H1 (cell line): ENCODE measurements around the gene TECTB. TPM values are rescaled to one million over a fixed set of nuclear protein-coding genes. Genes with fewer than 3 reads are reported as not detected.

Experiments used
- CTCF ChIA-PET: fragments of 300-600 bp; sonication (Branson Sonifier 250); formaldehyde crosslinking; loops from one replicate; lab custom pipeline; 2021; ENCODE audit not compliant: partially characterized antibody; lab: Charles Lee
- POLR2A ChIA-PET: fragments of 300-600 bp; sonication (Branson Sonifier 250); formaldehyde crosslinking; loops from one replicate; lab custom pipeline; 2021; ENCODE audit warnings: inconsistent platforms; ENCODE audit not compliant: partially characterized antibody; lab: Charles Lee
- DNase-seq, 2 experiments: peaks; one replicate each; pipeline versions ENCODE4 v3.0.0 to v3.0.0-alpha.2; 2010 to 2022; ENCODE audit warnings: low spot score in 2 of 2, low read depth in 1 of 2, mixed read lengths in 1 of 2
- FAIRE-seq: peaks from 2 replicates; lab custom pipeline; 2011; peaks lifted over from hg19 to GRCh38; lab: Jason Lieb, UNC
- H2AFZ ChIP-seq: 2 replicates; pipeline ENCODE4 v1.8.1; 2012; ENCODE audit warnings: low read length, inconsistent platforms
- H2AK5ac ChIP-seq: 2 replicates; pipeline ENCODE4 v1.6.1; 2013; ENCODE audit warnings: low read depth, low read length
- H2BK120ac ChIP-seq: replicated peaks from 2 replicates; pipeline ENCODE3; 2013; ENCODE audit warnings: low read depth, low read length, inconsistent platforms
- H2BK12ac ChIP-seq: 2 replicates; pipeline ENCODE4 v1.6.1; 2013; ENCODE audit warnings: low read depth, low read length
- H2BK15ac ChIP-seq: 2 replicates; pipeline ENCODE4 v1.6.1; 2013; ENCODE audit warnings: low read length
- H2BK20ac ChIP-seq: 2 replicates; pipeline ENCODE4 v1.6.1; 2013; ENCODE audit warnings: low read length
- H2BK5ac ChIP-seq: 2 replicates; pipeline ENCODE4 v1.6.1; 2013; ENCODE audit warnings: low read depth, low read length
- H3K14ac ChIP-seq: 2 replicates; pipeline ENCODE4 v1.6.1; 2013; ENCODE audit warnings: inconsistent platforms; ENCODE audit not compliant: insufficient read length
- H3K18ac ChIP-seq: 2 replicates; pipeline ENCODE4 v1.6.1; 2013; ENCODE audit warnings: low read length; ENCODE audit errors: extremely low read depth
- H3K23ac ChIP-seq: 2 replicates; pipeline ENCODE4 v1.6.1; 2013; ENCODE audit warnings: inconsistent platforms; ENCODE audit not compliant: insufficient read length
- H3K23me2 ChIP-seq: 2 replicates; pipeline ENCODE4 v1.6.1; 2013; ENCODE audit warnings: low read depth, low read length
- H3K27ac ChIP-seq: 2 replicates; pipeline ENCODE4 v1.6.1; 2011; ENCODE audit warnings: low read depth, low read length, inconsistent platforms
- H3K27me3 ChIP-seq, 4 experiments: replicated peaks in 1 of 4; 1 replicate in 1 of 4; 2 replicates in 3 of 4; pipeline versions ENCODE4 v1.6.1 to v1.8.1; 2011 to 2013; ENCODE audit warnings: low read length in 3 of 4, mild to moderate bottlenecking in 3 of 4, inconsistent platforms in 2 of 4, mixed read lengths in 2 of 4, moderate library complexity in 1 of 4; ENCODE audit not compliant: control insufficient read depth in 3 of 4, insufficient read depth in 3 of 4; ENCODE audit errors: extremely low read depth in 1 of 4
- H3K36me3 ChIP-seq, 4 experiments: 2 replicates each; pipeline versions ENCODE4 v1.6.1 to v1.8.1; 2011 to 2013; ENCODE audit warnings: mild to moderate bottlenecking in 4 of 4, low read length in 3 of 4, moderate library complexity in 2 of 4, control low read depth in 1 of 4, inconsistent platforms in 1 of 4; ENCODE audit not compliant: insufficient read depth in 4 of 4, control insufficient read depth in 2 of 4
- H3K4ac ChIP-seq: replicated peaks from 2 replicates; pipeline ENCODE3; 2013; ENCODE audit warnings: low read length, low read depth, mixed read lengths, inconsistent platforms; ENCODE audit not compliant: insufficient read length
- H3K4me1 ChIP-seq, 4 experiments: replicated peaks in 1 of 4; 1 replicate in 1 of 4; 2 replicates in 3 of 4; pipeline versions ENCODE4 v1.6.1 to v1.8.1; 2011 to 2013; ENCODE audit warnings: low read length in 3 of 4, inconsistent platforms in 2 of 4, mixed read lengths in 1 of 4; ENCODE audit not compliant: insufficient read depth in 4 of 4, control insufficient read depth in 3 of 4
- H3K4me2 ChIP-seq, 2 experiments: 2 replicates each; pipeline versions ENCODE4 v1.6.1 to v1.8.1; 2011 to 2013; ENCODE audit warnings: low read depth in 2 of 2, low read length in 2 of 2, control low read depth in 1 of 2, inconsistent platforms in 1 of 2, mild to moderate bottlenecking in 1 of 2; ENCODE audit not compliant: insufficient read depth in 1 of 2
- H3K4me3 ChIP-seq, 4 experiments: fragments of 200-600, 300-600 bp in 1 of 4; sonication (generic), shearing (Covaris generic), sonication (Bioruptor Twin) in 1 of 4; 2 replicates each; pipeline versions ENCODE4 v1.5.1 to v1.8.1; 2011 to 2016; ENCODE audit warnings: low read length in 4 of 4, low read depth in 3 of 4, control low read depth in 2 of 4, inconsistent platforms in 2 of 4, mild to moderate bottlenecking in 2 of 4, mixed read lengths in 1 of 4, moderate library complexity in 1 of 4; ENCODE audit not compliant: insufficient read depth in 2 of 4; ENCODE audit errors: extremely low read depth in 1 of 4
- H3K56ac ChIP-seq: replicated peaks from 2 replicates; pipeline ENCODE3; 2013; ENCODE audit warnings: low read depth, mild to moderate bottlenecking, mixed read lengths, low read length, inconsistent platforms; ENCODE audit not compliant: insufficient read length
- H3K79me1 ChIP-seq: 2 replicates; pipeline ENCODE4 v1.6.1; 2013; ENCODE audit warnings: low read depth, low read length, control low read depth
- H3K79me2 ChIP-seq, 2 experiments: 2 replicates each; pipeline versions ENCODE4 v1.6.1 to v1.8.1; 2012 to 2013; ENCODE audit warnings: low read length in 2 of 2, mild to moderate bottlenecking in 2 of 2, inconsistent platforms in 1 of 2; ENCODE audit not compliant: insufficient read depth in 2 of 2, control insufficient read depth in 1 of 2
- H3K9ac ChIP-seq, 4 experiments: replicated peaks in 1 of 4; 1 replicate in 1 of 4; 2 replicates in 3 of 4; pipeline versions ENCODE4 v1.6.1 to v1.8.1; 2011 to 2013; ENCODE audit warnings: low read depth in 3 of 4, low read length in 3 of 4, control low read depth in 2 of 4, mild to moderate bottlenecking in 2 of 4, moderate library complexity in 2 of 4, inconsistent platforms in 1 of 4; ENCODE audit errors: extremely low read depth in 1 of 4
- H3K9me3 ChIP-seq, 2 experiments: 2 replicates each; pipeline versions ENCODE4 v1.6.1 to v1.8.1; 2012 to 2013; ENCODE audit warnings: mild to moderate bottlenecking in 2 of 2, moderate library complexity in 2 of 2, control low read depth in 1 of 2, inconsistent platforms in 1 of 2, low read depth in 1 of 2, low read length in 1 of 2, mixed read lengths in 1 of 2; ENCODE audit not compliant: insufficient read depth in 2 of 2
- H4K20me1 ChIP-seq, 2 experiments: replicated peaks in 1 of 2; 2 replicates each; pipeline versions ENCODE3 to v1.8.1; 2011 to 2013; ENCODE audit warnings: inconsistent platforms in 2 of 2, low read length in 2 of 2, mild to moderate bottlenecking in 1 of 2; ENCODE audit not compliant: insufficient read depth in 2 of 2, control insufficient read depth in 1 of 2
- H4K5ac ChIP-seq: 2 replicates; pipeline ENCODE4 v1.6.1; 2013; ENCODE audit warnings: low read length, low read depth, mixed read lengths, inconsistent platforms; ENCODE audit not compliant: insufficient read length
- H4K8ac ChIP-seq: 2 replicates; pipeline ENCODE4 v1.8.0; 2013; ENCODE audit warnings: mild to moderate bottlenecking, moderate library complexity, low read length, inconsistent platforms; ENCODE audit not compliant: insufficient read depth; ENCODE audit errors: extremely low read depth
- H4K91ac ChIP-seq: replicated peaks from 2 replicates; pipeline ENCODE3; 2013; ENCODE audit warnings: low read length, mixed read lengths, inconsistent platforms; ENCODE audit not compliant: insufficient read length
- BCL11A ChIP-seq, 2 experiments: IDR thresholded peaks; one replicate each; pipeline ENCODE4 v1.6.1; 2011; ENCODE audit warnings: low read depth in 2 of 2, low read length in 2 of 2, mild to moderate bottlenecking in 2 of 2
- CHD2 ChIP-seq: IDR thresholded peaks from 2 replicates; pipeline ENCODE4 v1.6.1; 2012; ENCODE audit warnings: low read length, improper control_type of control experiment
- E2F6 ChIP-seq: IDR thresholded peaks from 2 replicates; pipeline ENCODE4 v1.6.1; 2012; ENCODE audit warnings: inconsistent platforms
- GABPA ChIP-seq: IDR thresholded peaks from 2 replicates; pipeline ENCODE4 v1.6.1; 2011; ENCODE audit warnings: mild to moderate bottlenecking, low read length, moderate library complexity, borderline replicate concordance; ENCODE audit not compliant: insufficient read depth
- JUN ChIP-seq: IDR thresholded peaks from 2 replicates; pipeline ENCODE4 v1.6.1; 2011; ENCODE audit warnings: low read depth, mild to moderate bottlenecking, improper control_type of control experiment, low read length
- KDM1A ChIP-seq: fragments of 200-600, 300-600 bp; sonication (generic); IDR thresholded peaks from 2 replicates; pipeline ENCODE4 v1.7.1; 2016; ENCODE audit warnings: mild to moderate bottlenecking, low read length, borderline replicate concordance
- KDM5A ChIP-seq: fragments of 200-600 bp; IDR thresholded peaks from 2 replicates; pipeline ENCODE4 v1.7.1; 2012; ENCODE audit warnings: mild to moderate bottlenecking, low read length, inconsistent platforms, mixed read lengths
- NRF1 ChIP-seq: IDR thresholded peaks from 2 replicates; pipeline ENCODE4 v1.6.1; 2011; ENCODE audit warnings: mild to moderate bottlenecking, low read depth, low read length, improper control_type of control experiment
- POU5F1 ChIP-seq: IDR thresholded peaks from 2 replicates; pipeline ENCODE4 v1.6.1; 2011; ENCODE audit warnings: low read depth, mild to moderate bottlenecking, low read length, moderate library complexity
- RXRA ChIP-seq: IDR thresholded peaks from 2 replicates; pipeline ENCODE4 v1.6.1; 2011; ENCODE audit warnings: low read depth, mild to moderate bottlenecking, low read length, moderate library complexity; ENCODE audit not compliant: insufficient read depth
- SAP30 ChIP-seq: fragments of 300-600 bp; sonication (generic); IDR thresholded peaks from 2 replicates; pipeline ENCODE4 v1.7.1; 2012; ENCODE audit warnings: low read length, moderate library complexity, mild to moderate bottlenecking, inconsistent platforms; ENCODE audit not compliant: insufficient read depth, insufficient replicate concordance
- SIX5 ChIP-seq: IDR thresholded peaks from 2 replicates; pipeline ENCODE4 v1.6.1; 2011; ENCODE audit warnings: mild to moderate bottlenecking, low read depth, low read length
- SP1 ChIP-seq: IDR thresholded peaks from 2 replicates; pipeline ENCODE4 v1.6.1; 2011; ENCODE audit warnings: low read depth, low read length
- SP4 ChIP-seq: IDR thresholded peaks from 2 replicates; pipeline ENCODE4 v1.6.1; 2012; ENCODE audit warnings: low read length, inconsistent platforms
- TAF1 ChIP-seq: IDR thresholded peaks from 2 replicates; pipeline ENCODE4 v1.6.1; 2011; ENCODE audit warnings: mild to moderate bottlenecking, low read depth, low read length
- TCF12 ChIP-seq: IDR thresholded peaks from 2 replicates; pipeline ENCODE4 v1.6.1; 2011; ENCODE audit warnings: low read depth, mild to moderate bottlenecking, low read length
- WGBS, 2 experiments: shearing (Covaris generic) in 1 of 2; methylation state at CpG; one replicate each; pipeline versions ENCODE4 v1.1.6 to v1.1.7; 2013 to 2015; ENCODE audit warnings: low lambda C conversion rate in 2 of 2, mixed read lengths in 2 of 2, inconsistent platforms in 1 of 2, low coverage in 1 of 2, missing lambda C conversion rate in 1 of 2; ENCODE audit not compliant: insufficient replicate concordance in 2 of 2, insufficient coverage in 1 of 2, insufficient read length in 1 of 2; ENCODE audit errors: extremely low coverage in 1 of 2, missing lambda C conversion rate in 1 of 2; 5-methylcytosine and 5-hydroxymethylcytosine counted together
- polyA plus RNA-seq, 7 experiments: library from polyadenylated mRNA; depleted of rRNA in 3 of 7; stranded (reverse) in 5 of 7; unstranded in 2 of 7; fragments of >200 nt in 5 of 7; fragments of 200-250 nt in 2 of 7; gene quantifications; 1 replicate in 5 of 7; 2 replicates in 1 of 7; 4 replicates in 1 of 7; pipeline versions ENCODE4 v1.2.1 to v1.2.3, GENCODE V29; 2011 to 2013; ENCODE audit warnings: missing spikeins in 2 of 7, mixed read lengths in 2 of 7
- total RNA-seq: library from RNA; stranded (reverse); fragmentation: NEBNext Ultra II Directional; extraction: Animal tissue kit (Norgen Biotek cat#: 25700); gene quantifications from 2 replicates; pipeline ENCODE4 v1.2.1, GENCODE V29; 2021

TECTB gene
- total and polyA plus RNA-seq, 2 of the 8 experiments (the other 6 are each of a cell fraction or from before 2014, with no cell fraction given), result not detected

GRCh38 chr10:112333452-112333851 lies 50.3 kb downstream of the TECTB start:
- Histone ChIP-seq H3K27me3 (no peaks in the 10 kb centered on the region), H2BK120ac (no peak overlapping the region), H3K56ac (no peak overlapping the region), H2BK15ac (no peak overlapping the region), H3K27ac (no peak overlapping the region), H3K79me2 (no peaks in the 10 kb centered on the region), H3K9ac (no peak overlapping the region), H3K79me1 (no peaks in the 10 kb centered on the region), H4K91ac (no peak overlapping the region), H3K4me1 (no peaks in the 10 kb centered on the region), H4K5ac (no peak overlapping the region), H3K9me3 (no peaks in the 10 kb centered on the region), H3K18ac (no peak overlapping the region), H2BK20ac (no peak overlapping the region), H3K23ac (no peak overlapping the region), H3K36me3 (no peaks in the 10 kb centered on the region), H2AFZ (no peak overlapping the region), H3K14ac (no peak overlapping the region), H3K4me2 (no peak overlapping the region), H3K23me2 (no peaks in the 10 kb centered on the region), H3K4ac (no peak overlapping the region), H2BK12ac (no peak overlapping the region), H2BK5ac (no peak overlapping the region), H4K8ac (no peak overlapping the region), H2AK5ac (no peak overlapping the region), H4K20me1 (no peaks in the 10 kb centered on the region), H3K4me3 (no peak overlapping the region)
- POLR2A ChIA-PET, result no interaction called here
- CTCF ChIA-PET, result interaction anchor here (0.8 to 1.6 kb wide), 4 partner anchors 25 to 196 kb away, joined by 3 to 7 read pairs (median 4); no protein-coding TSS in a partner anchor
- no peak for FAIRE-seq
- WGBS, 2 experiments, result 84% methylated on average over 4 of the region's 4 CpGs; no CpG with 5 or more reads in 1 of the 2 experiments
- no peak for DNase-seq
- TF ChIP-seq KDM5A (no peak), SIX5 (no peak), JUN (no peak), TAF1 (no peak), TCF12 (no peak), KDM1A (no peak), SP1 (no peak), GABPA (no peak), POU5F1 (no peak), NRF1 (no peak), CHD2 (no peak), RXRA (no peak), SAP30 (no peak), BCL11A (IDR thresholded peaks at IDR 0.05; ENCODE audit: low read depth in 2 of 2, low read length in 2 of 2) (no peak), E2F6 (no peak), SP4 (no peak)
